A549 (cell line): ENCODE results near the gene IREB2.

Experiments used
- CEBPB ChIP-seq, 2 experiments: fragments of >200 bp in 1 of 2; sonication (Bioruptor Twin) in 1 of 2; formaldehyde crosslinking in 1 of 2; IDR thresholded peaks; 2 replicates each; pipeline ENCODE4 v1.6.1; 2012 to 2016
- E2F6 ChIP-seq: IDR thresholded peaks from 2 replicates; pipeline ENCODE4 v1.6.1; 2012; ENCODE audit warnings: low read depth, borderline replicate concordance
- EP300 ChIP-seq, 2 experiments: fragments of >200 bp; sonication (Bioruptor Twin); formaldehyde crosslinking; IDR thresholded peaks; 2 replicates in 1 of 2; 3 replicates in 1 of 2; pipeline ENCODE4 v1.6.1; 2016 to 2017
- GATA3 ChIP-seq: IDR thresholded peaks from 2 replicates; pipeline ENCODE4 v1.6.1; 2012; ENCODE audit warnings: borderline replicate concordance
- KDM1A ChIP-seq: fragments of 200-600 bp; sonication (generic); IDR thresholded peaks from 2 replicates; pipeline ENCODE4 v1.6.1; 2016; ENCODE audit warnings: low read depth, mild to moderate bottlenecking
- MAFK ChIP-seq: fragments of 450-650 bp; IDR thresholded peaks from 2 replicates; pipeline ENCODE4 v1.6.1; 2014; ENCODE audit not compliant: partially characterized antibody
- NR3C1 ChIP-seq: fragments of >200 bp; sonication (Bioruptor Twin); formaldehyde crosslinking; IDR thresholded peaks from 3 replicates; pipeline ENCODE4 v1.6.1; 2017
- POLR2A ChIP-seq: IDR thresholded peaks from 2 replicates; pipeline ENCODE4 v1.6.1; 2012; ENCODE audit warnings: mild to moderate bottlenecking, low read length
- POLR2AphosphoS2 ChIP-seq: conservative IDR thresholded peaks from 2 replicates; pipeline ENCODE4 v1.6.1; 2012; ENCODE audit warnings: low read length, improper control_type of control experiment, inconsistent platforms
- RAD21 ChIP-seq, 2 experiments: fragments of >200 bp in 1 of 2; sonication (Bioruptor Twin) in 1 of 2; formaldehyde crosslinking in 1 of 2; IDR thresholded peaks in 1 of 2; conservative IDR thresholded peaks in 1 of 2; 2 replicates in 1 of 2; 3 replicates in 1 of 2; pipeline ENCODE4 v1.6.1; 2012 to 2018; ENCODE audit warnings: inconsistent platforms in 1 of 2
- RFX5 ChIP-seq: fragments of 450-650 bp; IDR thresholded peaks from 2 replicates; pipeline ENCODE4 v1.7.1; 2014; ENCODE audit warnings: antibody characterized with exemption, mild to moderate bottlenecking, moderate library complexity
- SMC3 ChIP-seq: fragments of >200 bp; sonication (Bioruptor Twin); formaldehyde crosslinking; IDR thresholded peaks from 3 replicates; pipeline ENCODE4 v1.6.1; 2018; ENCODE audit warnings: inconsistent platforms
- TF ChIP-seq, protein P1 (sequence below): fragments of >200 bp; sonication (Bioruptor Twin); formaldehyde crosslinking; IDR thresholded peaks from 3 replicates; pipeline ENCODE4 v1.5.1; 2016
- TF ChIP-seq, protein P2 (sequence below): fragments of 250-450 bp; sonication (Bioruptor Pico); IDR thresholded peaks from 2 replicates; pipeline ENCODE4 v1.5.0; 2021; ENCODE audit warnings: mild to moderate bottlenecking, moderate library complexity, borderline replicate concordance

GRCh38 chr15:78417754-78418630 lies 20.0 kb upstream of the IREB2 start:
- no peak for TF ChIP-seq CEBPB (IDR thresholded peaks at IDR 0.05)
- TF ChIP-seq, protein P1, sequence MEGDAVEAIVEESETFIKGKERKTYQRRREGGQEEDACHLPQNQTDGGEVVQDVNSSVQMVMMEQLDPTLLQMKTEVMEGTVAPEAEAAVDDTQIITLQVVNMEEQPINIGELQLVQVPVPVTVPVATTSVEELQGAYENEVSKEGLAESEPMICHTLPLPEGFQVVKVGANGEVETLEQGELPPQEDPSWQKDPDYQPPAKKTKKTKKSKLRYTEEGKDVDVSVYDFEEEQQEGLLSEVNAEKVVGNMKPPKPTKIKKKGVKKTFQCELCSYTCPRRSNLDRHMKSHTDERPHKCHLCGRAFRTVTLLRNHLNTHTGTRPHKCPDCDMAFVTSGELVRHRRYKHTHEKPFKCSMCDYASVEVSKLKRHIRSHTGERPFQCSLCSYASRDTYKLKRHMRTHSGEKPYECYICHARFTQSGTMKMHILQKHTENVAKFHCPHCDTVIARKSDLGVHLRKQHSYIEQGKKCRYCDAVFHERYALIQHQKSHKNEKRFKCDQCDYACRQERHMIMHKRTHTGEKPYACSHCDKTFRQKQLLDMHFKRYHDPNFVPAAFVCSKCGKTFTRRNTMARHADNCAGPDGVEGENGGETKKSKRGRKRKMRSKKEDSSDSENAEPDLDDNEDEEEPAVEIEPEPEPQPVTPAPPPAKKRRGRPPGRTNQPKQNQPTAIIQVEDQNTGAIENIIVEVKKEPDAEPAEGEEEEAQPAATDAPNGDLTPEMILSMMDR, result no peak
- TF ChIP-seq EP300 (IDR thresholded peaks at IDR 0.05), result no peak
- no peak for TF ChIP-seq POLR2AphosphoS2
- no peak for TF ChIP-seq RAD21 (conservative IDR thresholded peaks at IDR 0.05 in 1 of 2, IDR thresholded peaks at IDR 0.05 in 1 of 2)
- TF ChIP-seq E2F6, result no peak
- no peak for TF ChIP-seq MAFK
- no peak for TF ChIP-seq GATA3
- no peak for TF ChIP-seq RFX5
- TF ChIP-seq SMC3, result no peak
- TF ChIP-seq NR3C1, result no peak
- TF ChIP-seq, protein P2, sequence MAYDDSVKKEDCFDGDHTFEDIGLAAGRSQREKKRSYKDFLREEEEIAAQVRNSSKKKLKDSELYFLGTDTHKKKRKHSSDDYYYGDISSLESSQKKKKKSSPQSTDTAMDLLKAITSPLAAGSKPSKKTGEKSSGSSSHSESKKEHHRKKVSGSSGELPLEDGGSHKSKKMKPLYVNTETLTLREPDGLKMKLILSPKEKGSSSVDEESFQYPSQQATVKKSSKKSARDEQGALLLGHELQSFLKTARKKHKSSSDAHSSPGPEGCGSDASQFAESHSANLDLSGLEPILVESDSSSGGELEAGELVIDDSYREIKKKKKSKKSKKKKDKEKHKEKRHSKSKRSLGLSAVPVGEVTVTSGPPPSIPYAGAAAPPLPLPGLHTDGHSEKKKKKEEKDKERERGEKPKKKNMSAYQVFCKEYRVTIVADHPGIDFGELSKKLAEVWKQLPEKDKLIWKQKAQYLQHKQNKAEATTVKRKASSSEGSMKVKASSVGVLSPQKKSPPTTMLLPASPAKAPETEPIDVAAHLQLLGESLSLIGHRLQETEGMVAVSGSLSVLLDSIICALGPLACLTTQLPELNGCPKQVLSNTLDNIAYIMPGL (CRISPR knock-in tag), result no peak
- TF ChIP-seq POLR2A, result no peak
- no peak for TF ChIP-seq KDM1A
